HepG2 (cell line): ENCODE data around the gene JDP2. TPM values are rescaled to one million over a fixed set of nuclear protein-coding genes. Genes with fewer than 3 reads are reported as not detected.

Experiments used
- ATAC-seq: fragments of 200-7000 bp; cut with Tn5 transposase; 3 replicates; pipeline ENCODE4 v1.9.1; 2020; ENCODE audit warnings: mild to moderate bottlenecking, moderate library complexity
- BruUV-seq: library from RNA; stranded (reverse); fragments of 400-500 nt; replicated peaks from 2 replicates; lab custom pipeline; 2021; lab: Mats Ljungman, UMichigan
- CTCF ChIA-PET: fragments of 300-600 bp; formaldehyde crosslinking; extraction: SDS; loops from one replicate; lab custom pipeline; 2021; ENCODE audit warnings: low total read pairs, inconsistent platforms, low intra/inter-chr PET ratio; lab: Yijun Ruan, JAX
- POLR2A ChIA-PET: fragments of 350-600 bp; sonication (Branson Sonifier 250); formaldehyde crosslinking; loops from one replicate; lab custom pipeline; 2020; ENCODE audit warnings: antibody characterized with exemption, inconsistent platforms; lab: Yijun Ruan, JAX
- DNase-seq: peaks from one replicate; pipeline ENCODE4 v3.0.0-alpha.2; 2015; ENCODE audit warnings: low spot score
- FAIRE-seq: peaks from 3 replicates; lab custom pipeline; 2011; peaks lifted over from hg19 to GRCh38; lab: Jason Lieb, UNC
- H2AFZ ChIP-seq: one replicate; pipeline ENCODE4 v1.6.1; 2011; ENCODE audit warnings: low read length, inconsistent platforms
- H3K27ac ChIP-seq: fragments of 300-600 bp; 3 replicates; pipeline ENCODE4 v1.8.0; 2011; ENCODE audit warnings: mixed run types, mild to moderate bottlenecking, mixed read lengths, low read length, inconsistent platforms; ENCODE audit not compliant: insufficient read depth; ENCODE audit errors: extremely low read length
- H3K27me3 ChIP-seq, 2 experiments: fragments of 200-600 bp in 1 of 2; 2 replicates in 1 of 2; 3 replicates in 1 of 2; pipeline versions ENCODE4 v1.6.0 to v1.8.0; 2011; ENCODE audit warnings: low read length in 2 of 2, mild to moderate bottlenecking in 2 of 2, moderate library complexity in 2 of 2, inconsistent platforms in 1 of 2; ENCODE audit not compliant: insufficient read depth in 2 of 2, control insufficient read depth in 1 of 2
- H3K36me3 ChIP-seq, 2 experiments: fragments of 200-600 bp in 1 of 2; replicated peaks in 1 of 2; 2 replicates in 1 of 2; 3 replicates in 1 of 2; pipeline versions ENCODE4 v1.5.1 to v1.8.0; 2011; ENCODE audit warnings: low read length in 2 of 2, inconsistent platforms in 1 of 2; ENCODE audit not compliant: insufficient read depth in 2 of 2, control insufficient read depth in 1 of 2
- H3K4me1 ChIP-seq: 2 replicates; pipeline ENCODE4 v1.5.1; 2012; ENCODE audit warnings: low read length, inconsistent platforms; ENCODE audit not compliant: insufficient read depth
- H3K4me2 ChIP-seq: 2 replicates; pipeline ENCODE4 v1.6.0; 2011; ENCODE audit warnings: low read depth, low read length, inconsistent platforms
- H3K4me3 ChIP-seq, 3 experiments: fragments of 200-600 bp in 1 of 3; sonication (generic), shearing (Covaris generic) in 1 of 3; replicated peaks in 1 of 3; 2 replicates each; pipeline ENCODE4 v1.5.1; 2011 to 2016; ENCODE audit warnings: low read length in 3 of 3, inconsistent platforms in 2 of 3, low read depth in 2 of 3, mild to moderate bottlenecking in 2 of 3, control low read depth in 1 of 3, mixed read lengths in 1 of 3; ENCODE audit not compliant: insufficient read depth in 1 of 3
- H3K79me2 ChIP-seq: one replicate; pipeline ENCODE4 v1.6.1; 2011; ENCODE audit warnings: low read length, inconsistent platforms; ENCODE audit not compliant: insufficient read depth
- H3K9ac ChIP-seq: 2 replicates; pipeline ENCODE4 v1.6.0; 2011; ENCODE audit warnings: mild to moderate bottlenecking, low read depth, low read length, inconsistent platforms; ENCODE audit not compliant: insufficient read depth
- H3K9me3 ChIP-seq: 2 replicates; pipeline ENCODE4 v1.5.1; 2012; ENCODE audit warnings: mild to moderate bottlenecking, low read length
- H4K20me1 ChIP-seq: 2 replicates; pipeline ENCODE4 v1.6.0; 2011; ENCODE audit warnings: inconsistent platforms, mild to moderate bottlenecking, low read length, moderate library complexity; ENCODE audit not compliant: insufficient read depth
- DRAP1 ChIP-seq: IDR thresholded peaks from 2 replicates; pipeline ENCODE4 v1.6.1; 2016; ENCODE audit warnings: missing genetic modification reagents, missing compliant biosample characterization
- ETS1 ChIP-seq: sonication (generic); formaldehyde crosslinking; IDR thresholded peaks from 2 replicates; pipeline ENCODE4 v1.4.0; 2020; ENCODE audit warnings: missing genetic modification reagents
- IKZF1 ChIP-seq: fragments of 450-650 bp; IDR thresholded peaks from 2 replicates; pipeline ENCODE4 v1.7.1; 2016
- MED1 ChIP-seq: sonication (generic); formaldehyde crosslinking; IDR thresholded peaks from 2 replicates; pipeline ENCODE4 v1.4.0; 2020; ENCODE audit warnings: missing genetic modification reagents
- MTF2 ChIP-seq: sonication (generic); formaldehyde crosslinking; IDR thresholded peaks from 2 replicates; pipeline ENCODE4 v1.5.0; 2020; ENCODE audit warnings: missing genetic modification reagents, borderline replicate concordance
- MXI1 ChIP-seq: IDR thresholded peaks from 3 replicates; pipeline ENCODE4 v1.6.1; 2012; ENCODE audit warnings: low read depth, low read length, inconsistent platforms, borderline replicate concordance
- NFE2L1 ChIP-seq: sonication (generic); formaldehyde crosslinking; IDR thresholded peaks from 2 replicates; pipeline ENCODE4 v1.4.0; 2020; ENCODE audit warnings: missing genetic modification reagents, mild to moderate bottlenecking, borderline replicate concordance
- SMC3 ChIP-seq: IDR thresholded peaks from 2 replicates; pipeline ENCODE4 v1.6.1; 2011; ENCODE audit warnings: low read length, improper control_type of control experiment
- TCF7L2 ChIP-seq: IDR thresholded peaks from 2 replicates; pipeline ENCODE4 v1.6.1; 2011; ENCODE audit warnings: mild to moderate bottlenecking, low read depth, low read length, moderate library complexity
- ZBTB4 ChIP-seq: sonication (generic); formaldehyde crosslinking; IDR thresholded peaks from 2 replicates; pipeline ENCODE4 v1.4.0; 2020; ENCODE audit warnings: missing genetic modification reagents, mild to moderate bottlenecking, borderline replicate concordance
- ZBTB42 ChIP-seq: sonication (generic); formaldehyde crosslinking; IDR thresholded peaks from 2 replicates; pipeline ENCODE4 v1.5.0; 2020; ENCODE audit warnings: mild to moderate bottlenecking, missing genetic modification reagents
- ZNF225 ChIP-seq: sonication (generic); formaldehyde crosslinking; IDR thresholded peaks from 2 replicates; pipeline ENCODE4 v1.4.0; 2020; ENCODE audit warnings: mild to moderate bottlenecking, missing genetic modification reagents
- ZNF607 ChIP-seq: sonication (generic); formaldehyde crosslinking; IDR thresholded peaks from 2 replicates; pipeline ENCODE4 v1.5.1; 2020; ENCODE audit warnings: missing genetic modification reagents, mild to moderate bottlenecking, borderline replicate concordance
- ZNF784 ChIP-seq: sonication (generic); formaldehyde crosslinking; IDR thresholded peaks from 2 replicates; pipeline ENCODE4 v1.5.1; 2020; ENCODE audit warnings: missing genetic modification reagents, mild to moderate bottlenecking, borderline replicate concordance
- ZNF816 ChIP-seq: sonication (generic); formaldehyde crosslinking; IDR thresholded peaks from 2 replicates; pipeline ENCODE4 v1.8.0; 2022; ENCODE audit warnings: missing genetic modification reagents, mild to moderate bottlenecking, borderline replicate concordance
- WGBS: methylation state at CpG from one replicate; pipeline ENCODE4 v1.1.6; 2017; ENCODE audit warnings: low lambda C conversion rate; 5-methylcytosine and 5-hydroxymethylcytosine counted together
- in situ Hi-C: cut with HindIII; loops from 2 replicates; pipeline ENCODE4 v1.10.0; 2017; ENCODE audit warnings: low pct_unique_long_range_greater_than_20kb; ENCODE audit not compliant: extremely low pct_ligation_motif_present
- intact Hi-C: fragments of 100-400 bp; cut with micrococcal nuclease; formaldehyde crosslinking; loops from one replicate; pipeline ENCODE4 v1.10.0; 2022; ENCODE audit not compliant: unreplicated experiment
- polyA plus RNA-seq, 8 experiments: library from polyadenylated mRNA; depleted of rRNA in 3 of 8; stranded (reverse) in 7 of 8; unstranded in 1 of 8; fragments of >200 nt; fragmentation: Illumina TruSeq in 4 of 8; extraction: Trizol in 4 of 8; gene quantifications; 2 replicates each; pipeline versions ENCODE4 v1.2.1 to v1.2.3, GENCODE V29; 2011 to 2016; ENCODE audit warnings: low read depth in 4 of 8, missing spikeins in 1 of 8, mixed read lengths in 1 of 8; ENCODE audit not compliant: insufficient read depth in 1 of 8
- total RNA-seq, 5 experiments: library from RNA; depleted of rRNA; stranded (reverse); fragments of >200 nt; fragmentation: Illumina TruSeq; extraction: Trizol; gene quantifications; 2 replicates each; pipeline ENCODE4 v1.2.3, GENCODE V29; 2016; ENCODE audit warnings: low read depth in 1 of 5

The JDP2 gene
- total and polyA plus RNA-seq, 2 of the 13 experiments (the other 11 are each of a cell fraction or from before 2014, with no cell fraction given), result 8.0 to 8.9 TPM

- no peak for FAIRE-seq
- Histone ChIP-seq H2AFZ (no peak overlapping the region), H3K9me3 (no peaks in the 10 kb centered on the region), H3K4me2 (no peak overlapping the region), H3K4me3 (no peak overlapping the region), H3K27ac (no peak overlapping the region), H3K79me2 (no peaks in the 10 kb centered on the region), H3K27me3 (peaks cover 0 to 15% of the 10 kb centered on the region in 2 experiments; a peak in 3 of 5 replicates), H3K4me1 (no peaks in the 10 kb centered on the region)
- CTCF ChIA-PET, result no interaction called here
- in situ Hi-C loops, result no loop called here
- TF ChIP-seq ZBTB42 (CRISPR knock-in tag) (no peak), ETS1 (CRISPR knock-in tag) (no peak), ZNF816 (no peak), NFE2L1 (no peak), ZNF225 (CRISPR knock-in tag) (no peak)
- TF ChIP-seq, all 625 proteins: peak for 0
- DNase-seq (no peak), ATAC-seq (no peak)
- H3K36me3 ChIP-seq, result no peaks in the 10 kb centered on the region
- 6% methylated on average over 2 of the region's 2 CpGs for WGBS
- H3K9ac ChIP-seq, result no peak overlapping the region
- no TSS peak for BruUV-seq
- no peaks in the 10 kb centered on the region for H4K20me1 ChIP-seq
- intact Hi-C loops, result no loop called here
- POLR2A ChIA-PET, result no interaction called here
Observed at GRCh38 chr14:75406102-75406501, 21.7 kb upstream of the JDP2 start.

- intact Hi-C loops (no loop called here), in situ Hi-C loops (no loop called here)
- Histone ChIP-seq H3K4me3 (no peak overlapping the region), H3K79me2 (no peaks in the 10 kb centered on the region), H4K20me1 (no peaks in the 10 kb centered on the region), H3K9ac (no peak overlapping the region), H3K9me3 (no peaks in the 10 kb centered on the region), H3K4me1 (no peaks in the 10 kb centered on the region), H3K27me3 (peaks cover 0 to 13% of the 10 kb centered on the region in 2 experiments; a peak in 2 of 5 replicates), H3K4me2 (no peak overlapping the region), H3K27ac (no peak overlapping the region), H3K36me3 (no peaks in the 10 kb centered on the region), H2AFZ (no peak overlapping the region)
- no TSS peak for BruUV-seq
- DNase-seq, result no peak
- CTCF ChIA-PET, result no interaction called here
- POLR2A ChIA-PET, result no interaction called here
- ATAC-seq, result no peak
- no peak for FAIRE-seq
- 88% methylated on average over 3 of the region's 3 CpGs for WGBS
- TF ChIP-seq MED1 (CRISPR knock-in tag) (no peak), MTF2 (no peak), IKZF1 (no peak), ZNF784 (CRISPR knock-in tag) (no peak), ZNF607 (CRISPR knock-in tag) (no peak), DRAP1 (CRISPR knock-in tag) (no peak), TCF7L2 (no peak), MXI1 (no peak), SMC3 (no peak), ZBTB4 (CRISPR knock-in tag) (no peak)
Observed at GRCh38 chr14:75406856-75407255, 21.0 kb upstream of the JDP2 start.
